Small intestine (tissue), 7 donors: Measurements from ENCODE around the gene NYAP2. TPM values are rescaled to one million over a fixed set of nuclear protein-coding genes. Genes with fewer than 3 reads are reported as not detected.

Source experiments
- DNase-seq, 2 donors: peaks; one replicate each; pipeline versions ENCODE4 v3.0.0 to v3.0.0-alpha.2; 2013
- FAIRE-seq: peaks from 2 replicates; lab custom pipeline; 2012; peaks lifted over from hg19 to GRCh38; lab: Jason Lieb, UNC
- H3K27ac ChIP-seq, 3 donors: one replicate each; pipeline ENCODE4 v1.5.1; 2013; ENCODE audit warnings: low read length in 2 of 3, mild to moderate bottlenecking in 2 of 3, control low read depth in 1 of 3, inconsistent platforms in 1 of 3, low read depth in 1 of 3, moderate library complexity in 1 of 3
- H3K27me3 ChIP-seq, 3 donors: one replicate each; pipeline ENCODE4 v1.6.1; 2013; ENCODE audit warnings: low read length in 3 of 3, inconsistent platforms in 1 of 3; ENCODE audit not compliant: control insufficient read depth in 3 of 3, insufficient read depth in 3 of 3
- H3K36me3 ChIP-seq, 3 donors: one replicate each; pipeline ENCODE4 v1.6.1; 2013; ENCODE audit warnings: low read length in 3 of 3, inconsistent platforms in 1 of 3, low read depth in 1 of 3, mild to moderate bottlenecking in 1 of 3, moderate library complexity in 1 of 3; ENCODE audit not compliant: control insufficient read depth in 3 of 3, insufficient read depth in 2 of 3
- H3K4me1 ChIP-seq, 3 donors: one replicate each; pipeline ENCODE4 v1.6.1; 2013; ENCODE audit warnings: low read length in 2 of 3, inconsistent platforms in 1 of 3, low read depth in 1 of 3, mild to moderate bottlenecking in 1 of 3, moderate library complexity in 1 of 3; ENCODE audit not compliant: control insufficient read depth in 3 of 3, insufficient read depth in 2 of 3
- H3K4me3 ChIP-seq, 3 donors: one replicate each; pipeline ENCODE4 v1.5.1; 2013; ENCODE audit warnings: low read length in 3 of 3, control low read depth in 1 of 3, inconsistent platforms in 1 of 3, low read depth in 1 of 3, mild to moderate bottlenecking in 1 of 3, moderate library complexity in 1 of 3
- H3K9me3 ChIP-seq, 2 donors: one replicate each; pipeline ENCODE4 v1.6.1; 2013; ENCODE audit warnings: low read depth in 1 of 2, low read length in 1 of 2; ENCODE audit not compliant: control insufficient read depth in 2 of 2, insufficient read depth in 1 of 2
- WGBS, 3 donors: extraction: QIAGEN DNeasy Blood & Tissue Kit; methylation state at CpG; one replicate each; pipeline ENCODE4 v1.1.7; 2013; 5-methylcytosine and 5-hydroxymethylcytosine counted together
- polyA plus RNA-seq, 4 donors: library from polyadenylated mRNA; stranded (reverse) in 3 of 4; unstranded in 1 of 4; fragments of 200-250 nt in 3 of 4; fragments of 120-200 nt in 1 of 4; gene quantifications; one replicate each; pipeline versions ENCODE4 v1.2.1 to v1.2.3, GENCODE V29; 2013
- donor health status: healthy with polysubstance abuse.
- donor health status: control.
- donor health status: control.
- donor health status: Bipolar disorder and iron deficiency.
- donor health status: healthy.

NYAP2 gene
- polyA plus RNA-seq, 4 donors = 0.07 to 0.12 TPM; not detected in 2

GRCh38 chr2:225600865-225601264, 201.4 kb downstream of the NYAP2 start:
- FAIRE-seq = no peak
- WGBS, 3 donors = 78 to 94% (median 90%) methylated on average over 4 of the region's 4 CpGs

GRCh38 chr2:225602205-225602604, 202.7 kb downstream of the NYAP2 start:
- Histone ChIP-seq H3K27ac (no peak overlapping the region), H3K4me1 (no peaks in the 10 kb centered on the region), H3K4me3 (no peak overlapping the region), H3K36me3 (no peaks in the 10 kb centered on the region), H3K27me3 (no peaks in the 10 kb centered on the region), H3K9me3 (no peaks in the 10 kb centered on the region)
- DNase-seq (no peak), FAIRE-seq (no peak)
- WGBS, 3 donors = 64 to 76% (median 70%) methylated on average over 4 of the region's 4 CpGs

More at GRCh38 chr2:225600865-225601264, 201.4 kb downstream of the NYAP2 start:
- no peak overlapping the region for H3K27ac ChIP-seq
- H3K36me3 ChIP-seq = no peaks in the 10 kb centered on the region
- H3K9me3 ChIP-seq = no peaks in the 10 kb centered on the region
- no peak overlapping the region for H3K4me3 ChIP-seq
- no peaks in the 10 kb centered on the region for H3K27me3 ChIP-seq
- no peak for DNase-seq
- no peaks in the 10 kb centered on the region for H3K4me1 ChIP-seq

- no peak for FAIRE-seq
- H3K36me3 ChIP-seq = no peaks in the 10 kb centered on the region
- 15 to 43% (median 22%) methylated on average over 1 of the region's 1 CpG for WGBS, 3 donors
- DNase-seq = no peak
- H3K4me1 ChIP-seq = no peaks in the 10 kb centered on the region
- no peak overlapping the region for H3K4me3 ChIP-seq
- H3K9me3 ChIP-seq = no peaks in the 10 kb centered on the region
- peaks cover 0 to 3% (median 0%) of the 10 kb centered on the region in 3 donors for H3K27me3 ChIP-seq
- no peak overlapping the region for H3K27ac ChIP-seq
Observed at GRCh38 chr2:225608136-225608535, 208.6 kb downstream of the NYAP2 start.

GRCh38 chr2:225612636-225613035, 213.1 kb downstream of the NYAP2 start:
- Histone ChIP-seq H3K4me3 (no peak overlapping the region), H3K36me3 (no peaks in the 10 kb centered on the region), H3K4me1 (no peaks in the 10 kb centered on the region), H3K9me3 (no peaks in the 10 kb centered on the region), H3K27me3 (peaks cover 0 to 3% (median 0%) of the 10 kb centered on the region in 3 donors), H3K27ac (no peak overlapping the region)
- 74 to 83% (median 80%) methylated on average over 1 of the region's 1 CpG for WGBS, 3 donors
- DNase-seq (no peak), FAIRE-seq (no peak)

DNA sequence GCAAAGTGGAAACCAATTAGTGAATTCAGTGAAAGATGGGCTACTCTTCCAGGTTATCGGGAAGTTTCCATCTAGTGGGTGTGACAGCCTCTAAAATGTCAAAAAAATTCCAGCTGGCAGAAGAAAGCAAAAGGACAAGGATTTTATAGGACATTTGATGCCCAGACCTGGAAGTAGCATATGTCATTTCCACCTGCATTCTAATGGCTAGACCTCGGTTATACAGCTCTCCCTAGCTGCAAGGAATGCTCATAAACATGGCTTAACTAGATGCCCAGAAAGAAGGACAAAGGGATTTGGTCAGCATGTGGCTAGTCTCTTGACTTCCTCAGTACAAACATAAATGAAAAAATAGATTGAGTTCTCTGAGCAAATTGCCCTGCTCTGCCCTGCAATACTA, 215.4 kb downstream of the NYAP2 start:
- Histone ChIP-seq H3K4me1 (no peaks in the 10 kb centered on the region), H3K27me3 (no peaks in the 10 kb centered on the region), H3K9me3 (no peaks in the 10 kb centered on the region), H3K36me3 (no peaks in the 10 kb centered on the region), H3K27ac (no peak overlapping the region), H3K4me3 (no peak overlapping the region)
- DNase-seq (no peak), FAIRE-seq (no peak)
- 55 to 71% (median 66%) methylated on average over 2 of the region's 2 CpGs for WGBS, 3 donors

GRCh38 chr2:225615514-225615913, 216.0 kb downstream of the NYAP2 start:
- no peak for DNase-seq
- Histone ChIP-seq H3K4me1 (no peaks in the 10 kb centered on the region), H3K4me3 (no peak overlapping the region), H3K9me3 (no peaks in the 10 kb centered on the region), H3K36me3 (no peaks in the 10 kb centered on the region), H3K27me3 (no peaks in the 10 kb centered on the region), H3K27ac (no peak overlapping the region)
- no peak for FAIRE-seq
- 64 to 70% (median 67%) methylated on average over 3 of the region's 3 CpGs for WGBS, 3 donors

DNA sequence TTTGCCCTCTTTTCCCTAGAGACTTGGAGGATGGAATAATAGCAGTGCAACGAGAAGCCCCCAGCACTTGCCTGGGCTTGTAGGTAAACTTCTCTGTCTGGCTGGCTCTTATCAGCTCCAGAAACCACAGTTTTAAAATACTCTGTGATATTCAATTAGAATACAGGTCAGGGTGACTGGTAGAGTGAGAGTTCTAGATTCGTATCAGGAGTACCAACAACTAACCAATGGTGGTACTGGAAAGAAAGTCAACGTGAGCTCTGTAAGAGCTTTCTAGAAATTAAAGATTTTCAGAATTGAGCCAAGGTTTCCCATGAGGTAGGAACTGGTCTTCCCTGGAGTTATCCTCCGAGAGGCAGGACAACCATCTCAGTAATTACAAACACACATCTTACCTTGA, 216.9 kb downstream of the NYAP2 start:
- Histone ChIP-seq H3K4me3 (no peak overlapping the region), H3K36me3 (no peaks in the 10 kb centered on the region), H3K27ac (no peak overlapping the region), H3K4me1 (no peaks in the 10 kb centered on the region), H3K9me3 (no peaks in the 10 kb centered on the region), H3K27me3 (no peaks in the 10 kb centered on the region)
- no peak for DNase-seq
- 78 to 81% (median 81%) methylated on average over 4 of the region's 4 CpGs for WGBS, 3 donors
- no peak for FAIRE-seq

- DNase-seq = no peak
- no peaks in the 10 kb centered on the region for H3K9me3 ChIP-seq
- H3K4me3 ChIP-seq = no peak overlapping the region
- H3K4me1 ChIP-seq = no peaks in the 10 kb centered on the region
- no peak overlapping the region for H3K27ac ChIP-seq
- 61 to 74% (median 70%) methylated on average over 2 of the region's 2 CpGs for WGBS, 3 donors
- no peak for FAIRE-seq
- H3K36me3 ChIP-seq = no peaks in the 10 kb centered on the region
- no peaks in the 10 kb centered on the region for H3K27me3 ChIP-seq
Observed at GRCh38 chr2:225616848-225617247, 217.3 kb downstream of the NYAP2 start.

- Histone ChIP-seq H3K9me3 (no peaks in the 10 kb centered on the region), H3K4me3 (no peak overlapping the region), H3K27me3 (no peaks in the 10 kb centered on the region), H3K36me3 (no peaks in the 10 kb centered on the region), H3K4me1 (no peaks in the 10 kb centered on the region), H3K27ac (no peak overlapping the region)
- WGBS, 3 donors = 85 to 91% (median 86%) methylated on average over 21 of the region's 21 CpGs
- no peak for DNase-seq
- FAIRE-seq = no peak
Observed at GRCh38 chr2:225620227-225620626, 220.7 kb downstream of the NYAP2 start.
